GM23338 (cell line): ENCODE measurements around the gene TENM3. TPM values are rescaled to one million over a fixed set of nuclear protein-coding genes. Genes with fewer than 3 reads are reported as not detected.

Experiments used
- ATAC-seq: fragments of 200-7000 bp; cut with Tn5 transposase; 3 replicates; pipeline ENCODE4 v1.9.1; 2020
- DNase-seq: peaks from one replicate; pipeline ENCODE4 v3.0.0-alpha.2; 2015; ENCODE audit warnings: low spot score
- H2AFZ ChIP-seq: fragments of 200-600 bp; sonication (generic); 2 replicates; pipeline ENCODE4 v1.8.0; 2016; ENCODE audit warnings: antibody characterized with exemption, mild to moderate bottlenecking, moderate library complexity
- H3F3A ChIP-seq: fragments of 200-600 bp; sonication (generic); replicated peaks from 2 replicates; pipeline ENCODE4 v1.8.0; 2017; ENCODE audit warnings: antibody characterized with exemption, mixed run types, low read depth
- H3K27ac ChIP-seq: fragments of 200-600 bp; sonication (generic); 2 replicates; pipeline ENCODE4 v1.6.1; 2016; ENCODE audit warnings: low read depth
- H3K27me3 ChIP-seq: fragments of 200-600 bp; sonication (generic); 2 replicates; pipeline ENCODE4 v1.8.0; 2016; ENCODE audit warnings: mild to moderate bottlenecking, mixed run types, moderate library complexity; ENCODE audit not compliant: insufficient read depth
- H3K36me3 ChIP-seq: fragments of 200-600 bp; sonication (generic); 2 replicates; pipeline ENCODE4 v1.8.0; 2016; ENCODE audit warnings: mild to moderate bottlenecking; ENCODE audit not compliant: insufficient read depth
- H3K4me1 ChIP-seq: fragments of 200-600 bp; sonication (generic); 2 replicates; pipeline ENCODE4 v1.8.0; 2016; ENCODE audit warnings: mild to moderate bottlenecking, moderate library complexity; ENCODE audit not compliant: insufficient read depth
- H3K4me2 ChIP-seq: fragments of 200-600 bp; sonication (generic); 2 replicates; pipeline ENCODE4 v1.7.1; 2017; ENCODE audit warnings: mixed run types
- H3K4me3 ChIP-seq: fragments of 200-600 bp; sonication (generic); 2 replicates; pipeline ENCODE4 v1.6.1; 2016; ENCODE audit warnings: mixed run types
- H3K79me2 ChIP-seq: fragments of 200-600 bp; sonication (generic); replicated peaks from 2 replicates; pipeline ENCODE4 v1.8.0; 2017; ENCODE audit warnings: mild to moderate bottlenecking; ENCODE audit not compliant: insufficient read depth
- H3K9me2 ChIP-seq: fragments of 200-600 bp; sonication (generic); 2 replicates; pipeline ENCODE4 v1.8.0; 2017; ENCODE audit not compliant: insufficient read depth
- H4K20me1 ChIP-seq: fragments of 200-600 bp; sonication (generic); replicated peaks from 2 replicates; pipeline ENCODE4 v1.8.0; 2017; ENCODE audit warnings: mild to moderate bottlenecking; ENCODE audit not compliant: insufficient read depth
- H3K27ac Mint-ChIP-seq: 2 replicates; pipeline ENCODE4 v1.8.0; 2020; ENCODE audit warnings: inconsistent platforms, mild to moderate bottlenecking, moderate library complexity, mixed read lengths
- H3K27me3 Mint-ChIP-seq: 3 replicates; pipeline ENCODE4 v1.8.0; 2022; ENCODE audit warnings: low read depth, mild to moderate bottlenecking, moderate library complexity, mixed read lengths, inconsistent platforms; ENCODE audit not compliant: insufficient read depth, poor library complexity
- H3K36me3 Mint-ChIP-seq: 3 replicates; pipeline ENCODE4 v1.8.0; 2021; ENCODE audit warnings: low read depth, mild to moderate bottlenecking, inconsistent platforms, moderate library complexity, mixed read lengths
- H3K4me1 Mint-ChIP-seq: 3 replicates; pipeline ENCODE4 v1.8.0; 2020; ENCODE audit warnings: mild to moderate bottlenecking, inconsistent platforms, mixed read lengths
- H3K4me3 Mint-ChIP-seq: 3 replicates; pipeline ENCODE4 v1.8.0; 2021; ENCODE audit warnings: moderate library complexity, mild to moderate bottlenecking, inconsistent platforms, mixed read lengths
- H3K9me3 Mint-ChIP-seq: 3 replicates; pipeline ENCODE4 v1.8.0; 2020; ENCODE audit warnings: moderate library complexity, mild to moderate bottlenecking, inconsistent platforms, mixed read lengths
- CREB1 ChIP-seq: fragments of 250-450 bp; sonication (Bioruptor Pico); IDR thresholded peaks from 2 replicates; pipeline ENCODE4 v1.5.0; 2020; ENCODE audit warnings: low read depth, mild to moderate bottlenecking, moderate library complexity
- EZH2 ChIP-seq: fragments of 200-600 bp; sonication (generic); IDR thresholded peaks from one replicate; pipeline ENCODE4 v1.8.0; 2017; ENCODE audit warnings: antibody characterized with exemption, mild to moderate bottlenecking, low read depth; ENCODE audit not compliant: unreplicated experiment
- EZH2phosphoT487 ChIP-seq: fragments of 200-600 bp; sonication (generic); IDR thresholded peaks from one replicate; pipeline ENCODE4 v1.8.1; 2018; ENCODE audit warnings: antibody characterized with exemption; ENCODE audit not compliant: unreplicated experiment
- POLR2AphosphoS5 ChIP-seq: IDR thresholded peaks from 2 replicates; pipeline ENCODE4 v1.6.1; 2016; ENCODE audit warnings: antibody characterized with exemption, low read depth
- ZNF114 ChIP-seq: fragments of 250-450 bp; sonication (Bioruptor Pico); IDR thresholded peaks from 2 replicates; pipeline ENCODE4 v1.5.0; 2020; ENCODE audit warnings: mild to moderate bottlenecking, moderate library complexity
- ZNF331 ChIP-seq: fragments of 250-450 bp; sonication (Bioruptor Pico); IDR thresholded peaks from 2 replicates; pipeline ENCODE4 v1.5.0; 2020; ENCODE audit warnings: low read depth, mild to moderate bottlenecking, moderate library complexity
- polyA plus RNA-seq: library from polyadenylated mRNA; unstranded; fragments of >200 nt; fragmentation: Nextera tagmentation; extraction: Ambion mirVana; gene quantifications from 2 replicates; pipeline ENCODE4 v1.2.1, GENCODE V29; 2016
- total RNA-seq: library from RNA; depleted of rRNA; stranded (reverse); fragments of >200 nt; shearing (Covaris generic); gene quantifications from 2 replicates; pipeline ENCODE4 v1.2.3, GENCODE V29; 2014
- TF ChIP-seq, protein P1 (sequence below): IDR thresholded peaks from 2 replicates; pipeline ENCODE4 v1.6.1; 2016; ENCODE audit warnings: antibody characterized with exemption
- TF ChIP-seq, protein P2 (sequence below): IDR thresholded peaks from one replicate; pipeline ENCODE4 v1.6.1; 2018; ENCODE audit warnings: antibody characterized with exemption; ENCODE audit not compliant: unreplicated experiment

The TENM3 gene
- total and polyA plus RNA-seq, 2 experiments from 2014 or later = 22.2 to 128 TPM

DNA sequence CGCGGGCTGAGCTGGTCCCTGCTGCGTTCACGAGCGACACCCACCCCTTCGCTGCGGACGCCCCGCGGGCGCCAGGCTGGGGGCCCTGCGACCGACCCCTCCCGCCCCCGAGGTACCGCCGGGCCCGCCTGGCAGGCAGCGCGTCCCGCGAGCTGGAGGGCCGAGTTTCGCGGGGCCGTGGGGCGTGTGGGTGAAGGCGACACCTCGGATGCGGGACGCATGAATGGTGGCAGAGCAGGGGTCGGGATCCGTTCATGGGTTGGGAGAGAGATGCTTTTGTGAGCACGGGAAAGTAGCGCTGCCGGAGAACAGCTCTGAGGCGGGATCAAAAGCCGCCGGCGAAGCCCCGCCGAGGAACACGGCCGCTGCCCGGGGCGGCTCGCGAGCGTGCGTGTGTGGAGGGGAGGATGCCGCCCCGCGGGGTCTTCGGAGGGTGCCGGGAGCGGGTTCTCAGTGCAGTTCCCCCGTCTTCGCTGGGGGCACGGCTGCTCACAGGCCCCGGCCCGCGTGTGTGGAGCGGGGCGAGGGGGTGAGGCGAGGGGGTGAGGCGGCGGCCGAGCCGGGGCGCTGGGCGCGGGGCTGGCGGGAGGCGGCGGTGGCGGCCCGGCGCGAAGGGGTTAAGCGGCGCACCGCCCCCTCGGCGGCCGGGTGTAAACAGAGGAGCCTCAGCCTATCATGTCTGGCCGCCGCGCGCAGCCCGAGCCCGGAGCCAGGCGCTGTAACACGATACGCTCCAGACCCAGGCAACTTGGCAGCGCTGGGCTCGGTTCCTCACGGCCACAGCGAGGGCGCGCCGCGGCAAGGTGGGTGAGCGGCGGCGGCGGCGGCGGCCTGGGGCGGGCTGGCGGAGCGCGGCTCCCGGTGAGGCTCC, 205.3 kb downstream of the TENM3 start:
- Mint-ChIP-seq H3K27me3 (peaks cover 7% of the 10 kb centered on the region), H3K4me3 (peak overlapping the region; percentile 96), H3K27ac (no peak overlapping the region), H3K9me3 (no peaks in the 10 kb centered on the region), H3K36me3 (no peaks in the 10 kb centered on the region; the same call in 2 of the 3 replicates), H3K4me1 (peaks cover 37% of the 10 kb centered on the region)
- H3K79me2 ChIP-seq = peaks cover 43% of the 10 kb centered on the region
- no peaks in the 10 kb centered on the region for H3K9me2 ChIP-seq
- H3K4me1 ChIP-seq = peaks cover 34% of the 10 kb centered on the region
- H3K27ac ChIP-seq = no peak overlapping the region
- no peak for TF ChIP-seq ZNF114 (CRISPR knock-in tag)
- TF ChIP-seq POLR2AphosphoS5 = peak; percentile 78
- TF ChIP-seq, protein P1, sequence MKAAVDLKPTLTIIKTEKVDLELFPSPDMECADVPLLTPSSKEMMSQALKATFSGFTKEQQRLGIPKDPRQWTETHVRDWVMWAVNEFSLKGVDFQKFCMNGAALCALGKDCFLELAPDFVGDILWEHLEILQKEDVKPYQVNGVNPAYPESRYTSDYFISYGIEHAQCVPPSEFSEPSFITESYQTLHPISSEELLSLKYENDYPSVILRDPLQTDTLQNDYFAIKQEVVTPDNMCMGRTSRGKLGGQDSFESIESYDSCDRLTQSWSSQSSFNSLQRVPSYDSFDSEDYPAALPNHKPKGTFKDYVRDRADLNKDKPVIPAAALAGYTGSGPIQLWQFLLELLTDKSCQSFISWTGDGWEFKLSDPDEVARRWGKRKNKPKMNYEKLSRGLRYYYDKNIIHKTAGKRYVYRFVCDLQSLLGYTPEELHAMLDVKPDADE = 0 out of 2 replicates have a peak, but pooled peaks have one; percentile 13
- H3K4me3 ChIP-seq = peak overlapping the region; percentile 59
- H3F3A ChIP-seq = no peaks in the 10 kb centered on the region
- H3K36me3 ChIP-seq = no peaks in the 10 kb centered on the region
- peak overlapping the region; percentile 79 for H3K4me2 ChIP-seq
- ATAC-seq (peak; percentile 95), DNase-seq (peak; percentile 97)
- peaks cover 16% of the 10 kb centered on the region for H3K27me3 ChIP-seq
- peak overlapping the region; percentile 48 for H2AFZ ChIP-seq
- no peaks in the 10 kb centered on the region; the same call in 1 of the 2 replicates for H4K20me1 ChIP-seq

DNA sequence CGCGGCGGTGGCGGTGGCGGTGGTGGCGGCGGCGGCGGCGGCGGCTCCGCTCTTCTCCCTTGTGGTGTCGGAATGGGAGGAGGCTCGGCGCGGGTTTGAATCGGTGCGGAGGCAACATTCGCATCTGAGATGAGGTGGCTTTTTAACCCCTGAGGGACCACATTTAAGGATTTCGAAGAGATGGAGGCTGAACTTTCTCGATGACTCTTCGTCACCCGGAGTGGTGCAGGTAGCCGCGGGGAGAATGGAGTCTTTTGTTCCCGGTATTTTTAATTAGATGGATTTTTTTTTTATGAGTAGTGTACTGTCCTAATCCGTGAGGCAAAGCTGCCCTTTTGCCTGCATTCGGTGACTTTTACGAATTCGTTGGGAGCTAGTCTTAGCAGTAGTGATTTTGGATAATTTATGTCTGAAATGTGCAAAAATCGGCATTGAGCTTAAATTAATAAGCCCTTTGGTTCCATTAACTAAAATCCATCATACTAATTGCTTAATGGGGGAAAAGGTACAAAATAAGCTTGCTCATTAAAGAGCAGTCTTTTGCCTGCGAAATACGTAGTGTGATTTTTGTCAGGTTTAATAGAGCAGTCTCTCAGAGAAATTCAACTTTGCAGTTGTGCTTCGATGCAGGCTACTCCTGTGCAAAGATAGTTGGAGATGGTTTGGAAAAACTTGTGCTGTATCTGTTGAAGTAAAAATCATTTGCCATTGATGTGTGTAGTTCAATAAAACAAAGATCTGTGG, 206.2 kb downstream of the TENM3 start:
- Histone ChIP-seq H2AFZ (no peak overlapping the region), H3K4me3 (peak overlapping the region; percentile 59), H3F3A (no peaks in the 10 kb centered on the region), H3K4me1 (peaks cover 42% of the 10 kb centered on the region), H3K27me3 (peaks cover 16% of the 10 kb centered on the region), H3K36me3 (no peaks in the 10 kb centered on the region), H3K9me2 (no peaks in the 10 kb centered on the region), H3K4me2 (peak overlapping the region; percentile 80), H3K79me2 (peaks cover 51% of the 10 kb centered on the region), H3K27ac (peak overlapping the region; percentile 56; the same call in 1 of the 2 replicates), H4K20me1 (no peaks in the 10 kb centered on the region; the same call in 1 of the 2 replicates)
- H3K9me3 Mint-ChIP-seq = no peaks in the 10 kb centered on the region
- DNase-seq = peak; percentile 92
- no peak for TF ChIP-seq EZH2phosphoT487
- ATAC-seq = peak; percentile 13
- H3K27me3 Mint-ChIP-seq = peaks cover 7% of the 10 kb centered on the region
- peak overlapping the region; percentile 96 for H3K4me3 Mint-ChIP-seq
- peaks cover 44% of the 10 kb centered on the region for H3K4me1 Mint-ChIP-seq
- peak overlapping the region; percentile 97 for H3K27ac Mint-ChIP-seq
- H3K36me3 Mint-ChIP-seq = no peaks in the 10 kb centered on the region; the same call in 2 of the 3 replicates

- H3K27me3 ChIP-seq = peaks cover 16% of the 10 kb centered on the region
- H3K4me3 Mint-ChIP-seq = peak overlapping the region; percentile 96
- H2AFZ ChIP-seq = no peak overlapping the region
- no peak overlapping the region for H3K27ac ChIP-seq
- TF ChIP-seq, protein P2, sequence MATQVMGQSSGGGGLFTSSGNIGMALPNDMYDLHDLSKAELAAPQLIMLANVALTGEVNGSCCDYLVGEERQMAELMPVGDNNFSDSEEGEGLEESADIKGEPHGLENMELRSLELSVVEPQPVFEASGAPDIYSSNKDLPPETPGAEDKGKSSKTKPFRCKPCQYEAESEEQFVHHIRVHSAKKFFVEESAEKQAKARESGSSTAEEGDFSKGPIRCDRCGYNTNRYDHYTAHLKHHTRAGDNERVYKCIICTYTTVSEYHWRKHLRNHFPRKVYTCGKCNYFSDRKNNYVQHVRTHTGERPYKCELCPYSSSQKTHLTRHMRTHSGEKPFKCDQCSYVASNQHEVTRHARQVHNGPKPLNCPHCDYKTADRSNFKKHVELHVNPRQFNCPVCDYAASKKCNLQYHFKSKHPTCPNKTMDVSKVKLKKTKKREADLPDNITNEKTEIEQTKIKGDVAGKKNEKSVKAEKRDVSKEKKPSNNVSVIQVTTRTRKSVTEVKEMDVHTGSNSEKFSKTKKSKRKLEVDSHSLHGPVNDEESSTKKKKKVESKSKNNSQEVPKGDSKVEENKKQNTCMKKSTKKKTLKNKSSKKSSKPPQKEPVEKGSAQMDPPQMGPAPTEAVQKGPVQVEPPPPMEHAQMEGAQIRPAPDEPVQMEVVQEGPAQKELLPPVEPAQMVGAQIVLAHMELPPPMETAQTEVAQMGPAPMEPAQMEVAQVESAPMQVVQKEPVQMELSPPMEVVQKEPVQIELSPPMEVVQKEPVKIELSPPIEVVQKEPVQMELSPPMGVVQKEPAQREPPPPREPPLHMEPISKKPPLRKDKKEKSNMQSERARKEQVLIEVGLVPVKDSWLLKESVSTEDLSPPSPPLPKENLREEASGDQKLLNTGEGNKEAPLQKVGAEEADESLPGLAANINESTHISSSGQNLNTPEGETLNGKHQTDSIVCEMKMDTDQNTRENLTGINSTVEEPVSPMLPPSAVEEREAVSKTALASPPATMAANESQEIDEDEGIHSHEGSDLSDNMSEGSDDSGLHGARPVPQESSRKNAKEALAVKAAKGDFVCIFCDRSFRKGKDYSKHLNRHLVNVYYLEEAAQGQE = no peak
- TF ChIP-seq EZH2 (no peak), CREB1 (CRISPR knock-in tag) (no peak), ZNF114 (CRISPR knock-in tag) (no peak), ZNF331 (no peak), POLR2AphosphoS5 (no peak)
- H4K20me1 ChIP-seq = no peaks in the 10 kb centered on the region; the same call in 1 of the 2 replicates
- H3K36me3 ChIP-seq = no peaks in the 10 kb centered on the region
- DNase-seq (no peak), ATAC-seq (no peak)
- no peaks in the 10 kb centered on the region for H3K9me2 ChIP-seq
- no peaks in the 10 kb centered on the region; the same call in 2 of the 3 replicates for H3K36me3 Mint-ChIP-seq
- H3K27me3 Mint-ChIP-seq = peaks cover 7% of the 10 kb centered on the region
- H3K9me3 Mint-ChIP-seq = no peaks in the 10 kb centered on the region
- H3F3A ChIP-seq = no peaks in the 10 kb centered on the region
- H3K4me1 Mint-ChIP-seq = peaks cover 49% of the 10 kb centered on the region
- peaks cover 48% of the 10 kb centered on the region for H3K4me1 ChIP-seq
- H3K4me3 ChIP-seq = peak overlapping the region; percentile 59
- peaks cover 57% of the 10 kb centered on the region for H3K79me2 ChIP-seq
- peak overlapping the region; percentile 80 for H3K4me2 ChIP-seq
- peak overlapping the region; percentile 97 for H3K27ac Mint-ChIP-seq
Observed at GRCh38 chr4:182449930-182450439, 206.8 kb downstream of the TENM3 start.
